Activated CD4-positive, alpha-beta T cell treated with anti-CD3 and anti-CD28 coated beads for 1 hour (primary cell): ENCODE measurements around the gene PCDHGA10.
"Not testable (repeated sequence)": the region's sequence is repeated elsewhere in the genome, so short reads cannot be mapped to it uniquely, and the experiment has no call there.

Experiments
- DNase-seq: peaks from one replicate; pipeline ENCODE4 v3.0.0-alpha.2; 2020

Gene PCDHGA10

GRCh38 chr5:141422742-141423291 lies 10.0 kb downstream of the PCDHGA10 start:
- DNase-seq: no peak

DNA sequence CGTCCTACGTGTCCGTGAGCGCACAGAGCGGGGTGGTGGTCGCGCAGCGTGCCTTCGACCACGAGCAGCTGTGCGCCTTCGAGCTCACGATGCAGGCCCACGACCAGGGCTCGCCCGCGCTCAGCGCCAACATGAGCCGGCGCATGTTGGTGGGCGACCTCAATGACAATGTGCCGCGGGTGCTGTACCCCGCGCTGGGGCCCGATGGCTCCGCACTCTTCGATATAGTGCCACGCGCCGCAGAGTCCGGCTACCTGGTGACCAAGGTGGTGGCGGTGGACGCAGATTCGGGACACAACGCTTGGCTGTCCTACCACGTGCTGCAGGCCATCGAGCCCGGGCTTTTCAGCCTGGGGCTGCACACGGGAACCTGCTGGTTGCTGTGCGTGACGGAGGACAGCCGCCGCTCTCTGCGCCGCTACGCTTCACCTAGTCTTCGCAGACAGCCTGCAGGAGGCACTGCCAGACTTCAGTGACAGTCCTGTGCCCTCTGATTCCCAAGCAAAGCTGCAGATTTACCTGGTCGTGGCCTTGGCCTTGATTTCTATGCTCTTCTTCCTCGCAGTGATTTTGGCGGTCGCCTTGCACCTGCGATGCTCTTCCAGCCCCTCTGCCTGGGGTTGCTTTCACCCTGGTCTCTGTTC lies 15.1 kb downstream of the PCDHGA10 start:
- DNase-seq: no peak

DNA sequence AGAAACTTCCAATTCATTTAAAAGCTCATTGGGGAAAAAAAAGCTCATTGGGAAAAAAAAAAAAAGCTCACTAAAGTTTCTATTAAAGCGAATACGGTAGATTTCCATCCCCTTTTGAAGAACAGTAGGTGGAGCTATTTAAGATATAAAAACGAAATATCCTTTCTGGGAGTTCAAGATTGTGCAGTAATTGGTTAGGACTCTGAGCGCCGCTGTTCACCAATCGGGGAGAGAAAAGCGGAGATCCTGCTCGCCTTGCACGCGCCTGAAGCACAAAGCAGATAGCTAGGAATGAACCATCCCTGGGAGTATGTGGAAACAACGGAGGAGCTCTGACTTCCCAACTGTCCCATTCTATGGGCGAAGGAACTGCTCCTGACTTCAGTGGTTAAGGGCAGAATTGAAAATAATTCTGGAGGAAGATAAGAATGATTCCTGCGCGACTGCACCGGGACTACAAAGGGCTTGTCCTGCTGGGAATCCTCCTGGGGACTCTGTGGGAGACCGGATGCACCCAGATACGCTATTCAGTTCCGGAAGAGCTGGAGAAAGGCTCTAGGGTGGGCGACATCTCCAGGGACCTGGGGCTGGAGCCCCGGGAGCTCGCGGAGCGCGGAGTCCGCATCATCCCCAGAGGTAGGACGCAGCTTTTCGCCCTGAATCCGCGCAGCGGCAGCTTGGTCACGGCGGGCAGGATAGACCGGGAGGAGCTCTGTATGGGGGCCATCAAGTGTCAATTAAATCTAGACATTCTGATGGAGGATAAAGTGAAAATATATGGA lies 17.7 kb downstream of the PCDHGA10 start, which contains the start of gene PCDHGA12:
Gene PCDHGA12 (plus strand): TSS at position 176 of the 782 bp plus-strand sequence. CDS start 253 bp downstream, at position 429.
- no peak for DNase-seq

DNA sequence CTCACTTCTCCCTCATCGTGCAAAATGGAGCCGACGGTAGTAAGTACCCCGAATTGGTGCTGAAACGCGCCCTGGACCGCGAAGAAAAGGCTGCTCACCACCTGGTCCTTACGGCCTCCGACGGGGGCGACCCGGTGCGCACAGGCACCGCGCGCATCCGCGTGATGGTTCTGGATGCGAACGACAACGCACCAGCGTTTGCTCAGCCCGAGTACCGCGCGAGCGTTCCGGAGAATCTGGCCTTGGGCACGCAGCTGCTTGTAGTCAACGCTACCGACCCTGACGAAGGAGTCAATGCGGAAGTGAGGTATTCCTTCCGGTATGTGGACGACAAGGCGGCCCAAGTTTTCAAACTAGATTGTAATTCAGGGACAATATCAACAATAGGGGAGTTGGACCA lies 18.5 kb downstream of the PCDHGA10 start:
- DNase-seq: no peak

DNA sequence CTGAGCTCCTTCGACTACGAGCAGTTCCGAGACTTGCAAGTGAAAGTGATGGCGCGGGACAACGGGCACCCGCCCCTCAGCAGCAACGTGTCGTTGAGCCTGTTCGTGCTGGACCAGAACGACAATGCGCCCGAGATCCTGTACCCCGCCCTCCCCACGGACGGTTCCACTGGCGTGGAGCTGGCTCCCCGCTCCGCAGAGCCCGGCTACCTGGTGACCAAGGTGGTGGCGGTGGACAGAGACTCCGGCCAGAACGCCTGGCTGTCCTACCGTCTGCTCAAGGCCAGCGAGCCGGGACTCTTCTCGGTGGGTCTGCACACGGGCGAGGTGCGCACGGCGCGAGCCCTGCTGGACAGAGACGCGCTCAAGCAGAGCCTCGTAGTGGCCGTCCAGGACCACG lies 19.5 kb downstream of the PCDHGA10 start:
- not testable (repeated sequence) for DNase-seq

- not testable (repeated sequence) for DNase-seq
Measured at GRCh38 chr5:141432726-141433125, 19.9 kb downstream of the PCDHGA10 start.

GRCh38 chr5:141434006-141434405 lies 21.2 kb downstream of the PCDHGA10 start:
- no peak for DNase-seq

GRCh38 chr5:141437221-141437620 lies 24.4 kb downstream of the PCDHGA10 start:
- DNase-seq: no peak

GRCh38 chr5:141439411-141440141 lies 26.8 kb downstream of the PCDHGA10 start:
- no peak for DNase-seq

- no peak for DNase-seq
Measured at GRCh38 chr5:141440341-141440740, 27.6 kb downstream of the PCDHGA10 start.

- DNase-seq: no peak
Measured at GRCh38 chr5:141441571-141442170, 28.9 kb downstream of the PCDHGA10 start.

DNA sequence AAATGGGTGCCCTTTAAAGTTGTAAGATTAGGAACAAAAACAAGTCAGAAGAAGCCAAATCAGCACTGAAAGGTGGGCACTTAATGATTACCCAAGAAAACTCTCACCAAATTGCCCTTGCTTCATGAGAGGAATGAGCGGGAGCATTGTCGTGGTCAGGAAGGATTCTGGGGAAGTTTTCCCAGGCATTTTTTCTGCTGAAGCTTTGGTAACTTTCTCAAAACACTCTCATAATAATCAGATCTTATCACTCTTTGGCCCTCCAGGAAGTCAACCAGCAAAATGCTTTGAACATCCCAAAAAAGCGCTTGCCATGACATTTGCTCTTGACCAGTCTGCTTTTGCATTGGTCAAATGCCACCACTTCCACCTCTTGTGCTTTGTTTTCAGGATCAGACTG lies 52.6 kb downstream of the PCDHGA10 start:
- DNase-seq: no peak
